Chondrocyte (in vitro differentiated cells): Measurements from ENCODE around the gene SLC35F2. TPM values are rescaled to one million over a fixed set of nuclear protein-coding genes. Genes with fewer than 3 reads are reported as not detected.
"Not testable (repeated sequence)": the region's sequence is repeated elsewhere in the genome, so short reads cannot be mapped to it uniquely, and the experiment has no call there.

ENCODE experiments used
- DNase-seq: peaks from one replicate; pipeline ENCODE4 v3.0.0; 2021; ENCODE audit warnings: mixed read lengths, low spot score
- H3K27ac Mint-ChIP-seq: one replicate; pipeline ENCODE4 v1.8.0; 2021; ENCODE audit warnings: mild to moderate bottlenecking, moderate library complexity, mixed read lengths; ENCODE audit not compliant: unreplicated experiment
- H3K27me3 Mint-ChIP-seq: 2 replicates; pipeline ENCODE4 v1.8.0; 2021; ENCODE audit warnings: low read depth, mixed read lengths
- H3K36me3 Mint-ChIP-seq: 2 replicates; pipeline ENCODE4 v1.8.0; 2021; ENCODE audit warnings: low read depth, mixed read lengths
- H3K4me1 Mint-ChIP-seq: 2 replicates; pipeline ENCODE4 v1.8.0; 2021; ENCODE audit warnings: low read depth, mild to moderate bottlenecking, mixed read lengths
- H3K4me3 Mint-ChIP-seq: one replicate; pipeline ENCODE4 v1.8.0; 2021; ENCODE audit warnings: mild to moderate bottlenecking, moderate library complexity, mixed read lengths; ENCODE audit not compliant: unreplicated experiment
- H3K9me3 Mint-ChIP-seq: 2 replicates; pipeline ENCODE4 v1.8.0; 2021; ENCODE audit warnings: low read depth, mixed read lengths
- total RNA-seq: library from RNA; stranded (reverse); gene quantifications from 3 replicates; pipeline ENCODE4 v1.2.1, GENCODE V29; 2021
- TF ChIP-seq, protein P1 (sequence below): fragments of 200-600 bp; sonication (generic); IDR thresholded peaks from 2 replicates; pipeline ENCODE4 v1.5.0; 2021; ENCODE audit warnings: antibody characterized with exemption, mild to moderate bottlenecking, moderate library complexity

Gene SLC35F2
- total RNA-seq, 1 donor from 2014 or later = 5.6 TPM

DNA sequence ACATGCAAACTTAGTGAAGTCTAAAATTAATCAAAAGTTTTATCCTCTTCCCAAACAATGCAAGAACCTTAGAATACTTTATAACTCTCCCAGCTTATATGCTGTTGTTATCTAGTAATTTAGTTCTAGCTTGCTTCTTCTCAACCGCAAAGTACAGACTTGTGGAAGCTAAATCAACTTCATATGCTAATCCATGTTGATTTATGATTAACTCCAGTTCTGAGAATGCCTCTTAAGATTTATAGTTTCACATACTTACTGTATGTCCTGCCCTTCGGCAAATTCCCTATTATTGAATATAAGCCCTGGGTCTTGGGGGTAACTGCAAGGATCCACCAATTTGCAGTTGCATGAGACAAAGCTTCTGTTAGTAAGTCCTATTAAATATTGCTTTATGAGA lies 17.6 kb upstream of the SLC35F2 start:
- Mint-ChIP-seq H3K27me3 (no peaks in the 10 kb centered on the region), H3K4me3 (no peak overlapping the region), H3K27ac (no peak overlapping the region), H3K36me3 (peaks cover 2% of the 10 kb centered on the region), H3K9me3 (peaks cover 4% of the 10 kb centered on the region), H3K4me1 (no peaks in the 10 kb centered on the region)
- no peak for DNase-seq
- TF ChIP-seq, protein P1, sequence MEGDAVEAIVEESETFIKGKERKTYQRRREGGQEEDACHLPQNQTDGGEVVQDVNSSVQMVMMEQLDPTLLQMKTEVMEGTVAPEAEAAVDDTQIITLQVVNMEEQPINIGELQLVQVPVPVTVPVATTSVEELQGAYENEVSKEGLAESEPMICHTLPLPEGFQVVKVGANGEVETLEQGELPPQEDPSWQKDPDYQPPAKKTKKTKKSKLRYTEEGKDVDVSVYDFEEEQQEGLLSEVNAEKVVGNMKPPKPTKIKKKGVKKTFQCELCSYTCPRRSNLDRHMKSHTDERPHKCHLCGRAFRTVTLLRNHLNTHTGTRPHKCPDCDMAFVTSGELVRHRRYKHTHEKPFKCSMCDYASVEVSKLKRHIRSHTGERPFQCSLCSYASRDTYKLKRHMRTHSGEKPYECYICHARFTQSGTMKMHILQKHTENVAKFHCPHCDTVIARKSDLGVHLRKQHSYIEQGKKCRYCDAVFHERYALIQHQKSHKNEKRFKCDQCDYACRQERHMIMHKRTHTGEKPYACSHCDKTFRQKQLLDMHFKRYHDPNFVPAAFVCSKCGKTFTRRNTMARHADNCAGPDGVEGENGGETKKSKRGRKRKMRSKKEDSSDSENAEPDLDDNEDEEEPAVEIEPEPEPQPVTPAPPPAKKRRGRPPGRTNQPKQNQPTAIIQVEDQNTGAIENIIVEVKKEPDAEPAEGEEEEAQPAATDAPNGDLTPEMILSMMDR = no peak

DNA sequence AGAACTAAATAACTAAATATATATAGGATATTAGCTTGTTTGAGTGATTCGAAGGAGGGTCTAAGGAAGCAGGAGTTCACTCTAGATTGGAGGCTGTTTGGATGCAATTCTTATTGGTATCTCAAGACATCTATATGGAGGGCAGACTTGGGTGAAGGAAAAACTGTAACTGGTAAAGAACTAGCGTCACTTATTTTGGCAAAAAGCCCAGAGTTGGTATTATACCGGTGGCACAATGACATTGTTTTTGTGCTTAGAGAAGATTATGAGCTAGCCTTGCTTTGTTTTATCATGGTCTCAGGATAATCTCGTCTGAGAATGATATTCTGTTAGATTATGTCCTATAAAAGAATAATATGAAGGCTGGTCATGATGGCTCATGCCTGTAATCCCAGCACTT lies 6.0 kb upstream of the SLC35F2 start:
- TF ChIP-seq, protein P1 = no peak
- no peaks in the 10 kb centered on the region for H3K9me3 Mint-ChIP-seq
- H3K4me1 Mint-ChIP-seq = peaks cover 3% of the 10 kb centered on the region
- no peaks in the 10 kb centered on the region for H3K36me3 Mint-ChIP-seq
- H3K4me3 Mint-ChIP-seq = no peak overlapping the region
- H3K27ac Mint-ChIP-seq = no peak overlapping the region
- no peak for DNase-seq
- no peaks in the 10 kb centered on the region for H3K27me3 Mint-ChIP-seq

DNA sequence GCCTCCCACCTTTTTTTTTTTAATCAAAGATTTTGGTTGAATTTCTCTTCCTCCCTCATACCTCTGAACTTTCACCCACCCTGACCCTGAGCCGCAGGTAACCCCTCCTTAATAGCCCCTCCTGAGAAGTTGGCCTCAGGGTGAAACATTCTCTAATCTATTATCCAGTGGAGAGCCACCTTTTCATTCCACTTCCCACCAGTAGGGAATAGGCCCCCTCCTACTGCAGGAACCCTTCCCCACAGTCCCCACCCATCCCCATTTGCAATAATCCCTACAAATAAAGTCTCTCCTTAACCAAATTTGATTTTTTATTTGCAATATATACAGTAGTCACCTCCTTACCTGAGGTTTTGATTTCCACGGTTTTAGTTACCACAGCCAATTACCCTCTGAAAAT lies 2.1 kb upstream of the SLC35F2 start:
- Mint-ChIP-seq H3K4me3 (no peak overlapping the region), H3K27ac (no peak overlapping the region), H3K27me3 (no peaks in the 10 kb centered on the region), H3K4me1 (peaks cover 20% of the 10 kb centered on the region), H3K9me3 (no peaks in the 10 kb centered on the region), H3K36me3 (no peaks in the 10 kb centered on the region)
- TF ChIP-seq, protein P1 = no peak
- no peak for DNase-seq

DNA sequence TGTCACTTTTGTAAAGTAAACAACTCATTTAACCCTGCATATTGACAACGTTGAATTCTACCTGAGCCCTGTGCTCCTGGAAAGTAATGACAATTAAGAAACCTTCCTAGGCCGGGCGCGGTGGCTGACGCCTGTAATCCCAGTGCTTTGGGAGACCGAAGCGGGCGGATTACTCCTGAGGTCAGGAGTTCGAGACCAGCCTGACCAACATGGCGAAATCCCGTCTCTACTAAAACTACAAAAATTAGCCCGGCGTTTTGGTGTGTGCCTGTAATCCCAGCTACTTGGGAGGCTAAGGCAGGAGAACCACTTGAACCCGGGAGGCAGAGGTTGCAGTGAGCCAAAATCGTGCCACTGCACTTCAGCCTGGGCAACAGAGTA lies 1.6 kb upstream of the SLC35F2 start:
- not testable (repeated sequence) for H3K27ac Mint-ChIP-seq, DNase-seq, H3K36me3 Mint-ChIP-seq, H3K4me3 Mint-ChIP-seq, H3K27me3 Mint-ChIP-seq, H3K9me3 Mint-ChIP-seq
- H3K4me1 Mint-ChIP-seq = peaks cover 20% of the 10 kb centered on the region

DNA sequence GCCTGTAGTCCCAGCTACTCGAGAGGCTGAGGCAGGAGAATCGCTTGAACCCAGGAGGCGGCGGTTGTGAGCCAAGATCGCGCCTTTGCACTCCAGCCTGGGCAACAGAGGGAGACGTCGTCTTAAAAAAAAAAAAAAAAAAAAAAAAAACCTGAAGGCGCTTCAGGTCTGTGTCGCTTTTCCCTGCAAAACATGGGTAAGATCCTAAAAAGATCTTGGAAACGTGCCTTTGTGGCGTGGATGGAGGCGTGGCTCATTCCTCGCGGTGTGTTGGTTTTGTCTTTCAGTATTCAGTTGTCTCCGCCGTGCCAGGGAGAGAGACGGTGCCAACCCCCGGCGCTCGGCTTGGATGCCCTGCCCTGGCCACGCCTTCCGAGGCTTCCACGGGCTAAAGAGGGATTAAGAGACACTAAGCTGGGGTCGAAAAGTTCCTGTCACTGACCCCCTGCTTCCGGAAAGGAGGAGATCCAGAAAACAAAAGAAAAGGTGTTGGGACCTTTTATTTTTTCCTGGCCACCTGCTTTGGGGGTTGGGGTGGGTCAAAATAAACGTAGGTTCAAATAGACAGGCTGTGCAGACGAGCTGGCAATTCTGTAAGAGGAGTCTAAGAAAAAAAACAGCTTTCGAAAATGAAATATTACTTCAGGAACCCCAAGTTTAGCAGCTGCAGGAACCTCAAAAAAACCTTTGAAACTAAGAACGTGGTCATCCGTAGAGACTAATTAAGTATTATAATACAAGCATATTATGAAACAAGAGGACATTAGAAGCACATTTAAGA lies 1.1 kb upstream of the SLC35F2 start:
- H3K4me3 Mint-ChIP-seq = peak overlapping the region; percentile 92
- H3K36me3 Mint-ChIP-seq = no peaks in the 10 kb centered on the region
- H3K4me1 Mint-ChIP-seq = peaks cover 20% of the 10 kb centered on the region
- TF ChIP-seq, protein P1 = no peak
- no peaks in the 10 kb centered on the region for H3K27me3 Mint-ChIP-seq
- H3K9me3 Mint-ChIP-seq = no peaks in the 10 kb centered on the region
- no peak overlapping the region for H3K27ac Mint-ChIP-seq
- no peak for DNase-seq
